HG03442 (cell line): ENCODE measurements around the gene INSR.
"Not testable (repeated sequence)": the region's sequence is repeated elsewhere in the genome, so short reads cannot be mapped to it uniquely, and the experiment has no call there.

Experiments used
- ATAC-seq: cut with Tn5 transposase; IDR thresholded peaks from one replicate; pipeline ENCODE4 v1.9.1; 2021; ENCODE audit warnings: mild to moderate bottlenecking, moderate library complexity; ENCODE audit not compliant: unreplicated experiment

Gene INSR

GRCh38 chr19:7258840-7259395 lies 35.3 kb downstream of the INSR start:
- no peak for ATAC-seq

GRCh38 chr19:7258041-7258839 lies 36.0 kb downstream of the INSR start:
- no peak for ATAC-seq

- no peak for ATAC-seq
Observed at GRCh38 chr19:7257148-7258040, 36.8 kb downstream of the INSR start.

- ATAC-seq: no peak
Observed at GRCh38 chr19:7255631-7256030, 38.6 kb downstream of the INSR start.

GRCh38 chr19:7255119-7255518 lies 39.1 kb downstream of the INSR start:
- no peak for ATAC-seq

GRCh38 chr19:7254590-7254989 lies 39.6 kb downstream of the INSR start:
- ATAC-seq: no peak

- no peak for ATAC-seq
Observed at GRCh38 chr19:7252364-7252763, 41.9 kb downstream of the INSR start.

- no peak for ATAC-seq
Observed at GRCh38 chr19:7251494-7251893, 42.7 kb downstream of the INSR start.

GRCh38 chr19:7250951-7251350 lies 43.3 kb downstream of the INSR start:
- no peak for ATAC-seq

- ATAC-seq: no peak
Observed at GRCh38 chr19:7250057-7250596, 44.1 kb downstream of the INSR start.

GRCh38 chr19:7247155-7247554 lies 47.1 kb downstream of the INSR start:
- no peak for ATAC-seq

- ATAC-seq: no peak
Observed at GRCh38 chr19:7246601-7247000, 47.6 kb downstream of the INSR start.

- no peak for ATAC-seq
Observed at GRCh38 chr19:7242601-7243258, 51.5 kb downstream of the INSR start.

- no peak for ATAC-seq
Observed at GRCh38 chr19:7238051-7238450, 56.2 kb downstream of the INSR start.

- ATAC-seq: no peak
Observed at GRCh38 chr19:7236153-7236552, 58.1 kb downstream of the INSR start.

GRCh38 chr19:7230826-7231225 lies 63.4 kb downstream of the INSR start:
- no peak for ATAC-seq

GRCh38 chr19:7229735-7230134 lies 64.5 kb downstream of the INSR start:
- no peak for ATAC-seq

GRCh38 chr19:7228935-7229541 lies 65.2 kb downstream of the INSR start:
- no peak for ATAC-seq

- ATAC-seq: no peak
Observed at GRCh38 chr19:7227735-7228134, 66.5 kb downstream of the INSR start.

GRCh38 chr19:7227149-7227548 lies 67.1 kb downstream of the INSR start:
- ATAC-seq: not testable (repeated sequence)
